ENCODE data around the gene TCF3. TPM values are rescaled to one million over a fixed set of nuclear protein-coding genes. Genes with fewer than 3 reads are reported as not detected.

Gene TCF3
- total RNA-seq, 1 donor from 2014 or later = 44.4 TPM

DNA sequence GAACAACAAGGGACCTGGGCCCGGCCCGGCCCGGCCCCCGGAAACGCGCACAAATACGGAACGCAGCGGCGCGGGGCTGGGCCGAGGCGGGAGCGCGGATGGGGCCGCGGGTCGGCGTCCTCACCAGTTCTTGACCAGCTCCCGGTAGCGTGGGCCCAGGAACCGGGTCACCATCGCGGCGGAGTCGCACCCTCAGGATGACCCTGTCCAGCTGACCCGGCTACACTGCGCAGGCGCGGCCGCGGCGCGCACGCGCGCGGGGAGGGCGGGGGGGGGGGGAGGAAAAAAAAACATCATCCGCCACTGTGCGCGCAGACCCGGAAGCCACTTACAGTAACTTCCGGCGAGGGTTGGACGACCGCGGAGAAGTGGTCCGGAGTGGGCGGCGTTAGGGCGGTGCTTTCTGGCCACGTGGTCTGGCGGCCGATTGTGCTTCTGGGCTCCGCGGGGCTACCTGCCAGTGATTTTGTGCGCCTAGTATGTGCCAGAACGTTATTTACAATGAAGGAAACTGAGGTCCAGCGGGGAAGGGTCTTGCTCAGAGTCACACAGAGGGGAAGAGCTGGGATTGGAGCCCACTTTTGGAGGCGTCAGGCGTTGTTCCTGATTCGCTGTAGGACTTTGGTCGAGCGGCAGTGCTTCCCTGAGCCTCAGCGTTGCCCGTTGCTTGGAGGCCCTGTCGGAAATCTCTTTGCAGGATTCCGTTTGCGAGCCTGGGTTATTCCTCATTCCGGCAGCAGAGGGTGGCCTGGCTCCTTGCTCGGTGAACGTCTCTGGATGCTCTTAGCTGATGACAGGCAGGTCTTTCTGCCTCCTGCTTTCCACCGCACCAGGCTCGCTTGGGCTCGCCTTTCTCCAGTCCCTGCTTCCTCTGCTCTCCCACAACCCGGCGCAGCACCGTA is 46.9 kb downstream of the TCF3 start, which contains the start of gene UQCR11:
UQCR11 (minus strand) TSS at position 227 of the 902 bp plus-strand sequence; CDS start at position 174, 53 bp downstream.
- Histone ChIP-seq H3K4me1 (ENCODE audit: control insufficient read depth in 3 of 3, insufficient read depth in 3 of 3, low read length in 3 of 3) (peaks cover 18 to 29% (median 28%) of the 10 kb centered on the region in 3 donors), H3K27me3 (ENCODE audit: control insufficient read depth in 3 of 3, insufficient read depth in 3 of 3, low read length in 3 of 3) (no peaks in the 10 kb centered on the region), H3K4me3 (ENCODE audit: low read length in 3 of 3) (peak within 1 kb of the TSS; percentile 95 to 98 (median 97)), H3K36me3 (ENCODE audit: control insufficient read depth in 3 of 3, insufficient read depth in 3 of 3, low read length in 3 of 3) (peaks cover 2 to 12% (median 6%) of the 10 kb centered on the region in 3 donors), H3K9ac (ENCODE audit: low read depth in 1 of 3, low read length in 3 of 3) (peak within 1 kb of the TSS; percentile 95 to 98 (median 97)), H3K9me3 (ENCODE audit: control insufficient read depth in 3 of 3, low read length in 3 of 3) (no peaks in the 10 kb centered on the region), H3K27ac (ENCODE audit: low read depth, low read length) (peak within 1 kb of the TSS; percentile 91)

DNA sequence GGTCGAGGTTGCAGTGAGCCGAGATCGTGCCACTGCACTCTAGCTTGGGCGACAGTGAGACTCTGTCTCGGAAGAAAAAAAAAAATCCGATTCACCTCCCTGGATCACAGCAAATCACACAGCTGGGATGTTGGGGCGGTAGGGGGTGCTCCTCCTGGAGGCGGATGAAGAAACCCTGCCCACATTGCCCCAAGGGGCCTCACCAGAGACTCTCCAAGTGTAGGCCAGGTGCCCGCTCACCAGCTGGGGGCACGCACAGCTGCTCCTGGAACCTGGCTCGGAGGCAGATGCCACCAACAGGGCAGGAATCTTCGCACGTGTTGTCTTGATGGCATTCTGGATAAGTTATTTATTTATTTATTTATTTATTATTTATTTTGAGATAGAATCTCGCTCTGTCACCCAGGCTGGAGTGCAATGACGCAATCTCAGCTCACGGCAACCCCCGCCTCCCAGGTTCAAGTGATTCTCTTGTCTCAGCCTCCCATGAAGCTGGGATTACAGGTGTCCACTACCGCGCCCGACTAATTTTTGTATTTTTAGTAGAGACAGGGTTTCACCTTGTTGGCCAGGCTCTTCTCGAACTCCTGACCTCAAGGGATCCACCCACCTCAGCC is 50.2 kb downstream of the TCF3 start:
- Histone ChIP-seq H3K27ac (ENCODE audit: low read depth, low read length) (no peak overlapping the region), H3K27me3 (ENCODE audit: control insufficient read depth in 3 of 3, insufficient read depth in 3 of 3, low read length in 3 of 3) (no peaks in the 10 kb centered on the region), H3K9me3 (ENCODE audit: control insufficient read depth in 3 of 3, low read length in 3 of 3) (no peaks in the 10 kb centered on the region), H3K4me1 (ENCODE audit: control insufficient read depth in 3 of 3, insufficient read depth in 3 of 3, low read length in 3 of 3) (peaks cover 18 to 29% (median 28%) of the 10 kb centered on the region in 3 donors), H3K4me3 (ENCODE audit: low read length in 3 of 3) (no peak overlapping the region), H3K36me3 (ENCODE audit: control insufficient read depth in 3 of 3, insufficient read depth in 3 of 3, low read length in 3 of 3) (peaks cover 21 to 24% (median 22%) of the 10 kb centered on the region in 3 donors), H3K9ac (ENCODE audit: low read depth in 1 of 3, low read length in 3 of 3) (no peak overlapping the region)

DNA sequence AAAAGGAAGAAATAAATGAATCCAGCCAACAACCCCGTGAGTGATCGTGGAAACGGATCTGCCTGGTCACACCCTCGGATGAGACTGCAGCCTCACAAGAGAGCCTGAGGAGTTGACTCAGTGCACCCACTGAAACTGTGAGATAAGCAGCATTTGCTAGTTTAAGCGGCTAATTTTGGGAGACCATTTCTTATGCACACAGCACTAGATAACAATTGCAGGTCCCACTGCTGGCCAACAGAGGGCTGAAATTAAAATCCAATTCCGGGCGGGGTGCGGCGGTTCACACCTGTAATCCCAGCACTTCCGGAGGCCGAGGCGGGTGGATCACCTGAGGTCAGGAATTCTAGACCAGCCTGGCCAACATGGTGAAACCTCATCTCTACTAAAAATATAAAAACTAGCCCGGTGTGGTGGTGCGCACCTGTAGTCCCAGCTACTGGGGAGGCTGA is 50.8 kb downstream of the TCF3 start:
- Histone ChIP-seq H3K4me3 (ENCODE audit: low read length in 3 of 3) (no peak overlapping the region), H3K27me3 (ENCODE audit: control insufficient read depth in 3 of 3, insufficient read depth in 3 of 3, low read length in 3 of 3) (no peaks in the 10 kb centered on the region), H3K36me3 (ENCODE audit: control insufficient read depth in 3 of 3, insufficient read depth in 3 of 3, low read length in 3 of 3) (peaks cover 22 to 27% (median 24%) of the 10 kb centered on the region in 3 donors), H3K27ac (ENCODE audit: low read depth, low read length) (no peak overlapping the region), H3K4me1 (ENCODE audit: control insufficient read depth in 3 of 3, insufficient read depth in 3 of 3, low read length in 3 of 3) (peaks cover 18 to 29% (median 28%) of the 10 kb centered on the region in 3 donors), H3K9me3 (ENCODE audit: control insufficient read depth in 3 of 3, low read length in 3 of 3) (no peaks in the 10 kb centered on the region), H3K9ac (ENCODE audit: low read depth in 1 of 3, low read length in 3 of 3) (no peak overlapping the region)

DNA sequence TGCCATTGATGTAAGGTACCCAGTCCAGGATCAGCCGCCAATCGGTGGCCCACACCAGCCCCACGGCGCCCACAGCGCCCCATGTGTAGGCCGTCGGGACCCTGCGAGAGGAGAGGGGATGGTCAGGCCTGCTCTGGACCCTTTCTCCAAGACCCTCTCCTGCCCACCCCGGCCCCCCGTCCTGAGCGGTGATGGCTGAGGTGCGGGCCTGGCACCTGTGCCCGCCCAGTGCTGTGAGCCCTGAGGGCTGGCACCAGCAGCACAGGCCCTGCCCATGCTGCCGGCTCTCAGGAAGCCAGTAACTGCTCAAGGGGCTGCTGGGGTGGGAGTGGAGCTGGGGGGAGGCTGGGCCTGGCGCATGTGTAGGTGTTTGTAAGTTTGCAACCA is 53.0 kb downstream of the TCF3 start:
- H3K9ac ChIP-seq (ENCODE audit: low read depth in 1 of 3, low read length in 3 of 3) = no peak overlapping the region
- no peaks in the 10 kb centered on the region for H3K27me3 ChIP-seq (ENCODE audit: control insufficient read depth in 3 of 3, insufficient read depth in 3 of 3, low read length in 3 of 3)
- H3K27ac ChIP-seq (ENCODE audit: low read depth, low read length) = no peak overlapping the region
- H3K4me3 ChIP-seq (ENCODE audit: low read length in 3 of 3) = no peak overlapping the region
- no peaks in the 10 kb centered on the region for H3K9me3 ChIP-seq (ENCODE audit: control insufficient read depth in 3 of 3, low read length in 3 of 3)
- peaks cover 11 to 17% (median 16%) of the 10 kb centered on the region in 3 donors for H3K4me1 ChIP-seq (ENCODE audit: control insufficient read depth in 3 of 3, insufficient read depth in 3 of 3, low read length in 3 of 3)
- H3K36me3 ChIP-seq (ENCODE audit: control insufficient read depth in 3 of 3, insufficient read depth in 3 of 3, low read length in 3 of 3) = peaks cover 28 to 31% (median 29%) of the 10 kb centered on the region in 3 donors

DNA sequence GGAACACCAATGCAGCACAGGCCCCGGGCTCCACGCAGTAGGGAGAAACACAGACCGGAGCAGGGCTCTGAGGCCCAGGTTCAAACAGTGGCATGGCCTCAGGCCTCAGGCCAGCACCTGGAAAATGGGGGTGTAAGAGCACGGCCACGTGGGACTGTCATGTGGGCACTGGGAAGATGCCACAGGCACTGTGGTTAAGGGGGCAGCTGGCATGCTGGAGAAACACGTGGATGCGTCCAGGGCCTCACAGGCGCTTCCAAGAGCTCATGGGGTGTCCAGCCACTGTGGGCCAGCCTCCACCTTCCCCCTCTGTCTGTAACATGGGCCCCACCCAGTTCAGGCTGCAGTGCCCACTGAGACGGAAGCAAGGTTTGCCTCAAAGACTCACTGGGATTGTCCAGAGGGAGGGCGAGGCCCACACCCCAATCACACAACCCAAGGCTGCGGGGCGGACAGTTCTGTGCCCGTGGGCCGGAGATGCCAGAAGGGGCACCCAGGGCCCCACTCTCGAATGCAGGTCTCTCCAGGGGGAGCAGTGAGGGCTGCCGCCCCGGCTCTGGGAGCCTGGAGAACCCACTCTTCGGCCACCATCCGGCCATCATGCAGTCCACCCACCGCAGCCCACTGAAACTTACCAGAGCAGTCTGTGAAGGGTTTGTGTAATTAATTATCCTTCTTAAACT is 53.5 kb downstream of the TCF3 start:
- Histone ChIP-seq H3K27ac (ENCODE audit: low read depth, low read length) (no peak overlapping the region), H3K4me1 (ENCODE audit: control insufficient read depth in 3 of 3, insufficient read depth in 3 of 3, low read length in 3 of 3) (peaks cover 7 to 12% (median 11%) of the 10 kb centered on the region in 3 donors), H3K9ac (ENCODE audit: low read depth in 1 of 3, low read length in 3 of 3) (no peak overlapping the region), H3K9me3 (ENCODE audit: control insufficient read depth in 3 of 3, low read length in 3 of 3) (no peaks in the 10 kb centered on the region), H3K36me3 (ENCODE audit: control insufficient read depth in 3 of 3, insufficient read depth in 3 of 3, low read length in 3 of 3) (peaks cover 28 to 34% (median 31%) of the 10 kb centered on the region in 3 donors), H3K27me3 (ENCODE audit: control insufficient read depth in 3 of 3, insufficient read depth in 3 of 3, low read length in 3 of 3) (no peaks in the 10 kb centered on the region), H3K4me3 (ENCODE audit: low read length in 3 of 3) (no peak overlapping the region)

DNA sequence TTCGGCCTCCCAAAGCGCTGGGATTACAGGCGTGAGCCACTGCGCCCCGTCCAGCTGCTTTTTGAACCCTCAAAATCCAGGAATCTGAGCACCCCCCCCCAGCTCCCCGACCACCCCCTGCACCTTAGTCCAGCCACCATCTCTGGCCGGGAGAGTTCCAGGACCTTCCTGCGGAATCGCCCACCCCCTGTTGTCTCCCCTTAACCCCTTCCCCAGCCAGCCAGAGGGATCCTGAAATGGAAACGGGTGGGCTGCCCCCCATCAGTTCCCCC is 59.0 kb downstream of the TCF3 start:
- Histone ChIP-seq H3K27me3 (ENCODE audit: control insufficient read depth in 3 of 3, insufficient read depth in 3 of 3, low read length in 3 of 3) (no peaks in the 10 kb centered on the region), H3K9me3 (ENCODE audit: control insufficient read depth in 3 of 3, low read length in 3 of 3) (no peaks in the 10 kb centered on the region), H3K4me1 (ENCODE audit: control insufficient read depth in 3 of 3, insufficient read depth in 3 of 3, low read length in 3 of 3) (peaks cover 14 to 25% (median 21%) of the 10 kb centered on the region in 3 donors), H3K27ac (ENCODE audit: low read depth, low read length) (peak overlapping the region; percentile 77), H3K4me3 (ENCODE audit: low read length in 3 of 3) (peak overlapping the region; percentile 82 to 86 (median 82)), H3K9ac (ENCODE audit: low read depth in 1 of 3, low read length in 3 of 3) (peak overlapping the region; percentile 86 to 91 (median 90)), H3K36me3 (ENCODE audit: control insufficient read depth in 3 of 3, insufficient read depth in 3 of 3, low read length in 3 of 3) (peaks cover 18 to 21% (median 18%) of the 10 kb centered on the region in 3 donors)

DNA sequence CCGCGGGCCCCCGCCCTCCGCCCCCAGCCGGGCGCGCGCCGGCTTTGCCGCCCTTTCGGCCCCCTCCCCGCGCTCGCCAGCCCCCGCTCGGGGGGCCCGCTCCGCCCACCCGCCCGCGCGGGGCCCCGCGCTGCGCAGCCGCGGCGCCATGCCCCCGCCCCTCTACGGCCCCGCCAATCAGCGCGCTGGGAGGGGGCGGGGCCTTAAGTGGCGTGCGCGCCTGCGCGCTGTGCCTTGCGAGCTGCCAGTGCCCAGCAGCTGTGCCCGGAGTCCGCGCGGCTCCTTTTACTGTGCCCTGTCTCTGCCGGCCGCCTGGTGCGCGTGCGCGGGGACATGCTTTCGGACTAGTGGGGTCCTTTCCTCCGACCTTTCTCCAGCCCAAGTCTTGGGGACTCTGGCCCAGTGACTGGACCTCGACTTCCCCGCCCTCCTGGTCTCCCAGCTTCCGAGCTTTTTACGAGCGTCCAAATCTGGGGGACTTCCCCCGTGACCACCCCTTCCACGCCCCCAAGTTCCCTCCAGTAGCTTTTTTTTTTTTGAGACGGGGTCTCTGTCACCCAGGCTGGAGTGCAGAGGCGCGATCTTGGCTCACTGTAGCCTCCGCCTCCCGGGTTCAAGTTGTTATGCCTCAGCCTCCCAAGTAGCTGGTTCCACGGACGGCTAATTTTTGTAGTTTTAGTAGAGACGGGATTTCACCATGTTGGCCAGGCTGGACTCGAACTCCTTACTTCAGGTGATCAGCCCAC is 59.5 kb downstream of the TCF3 start, which contains the start of gene MBD3:
MBD3 (minus strand) TSS at position 111 of the 746 bp plus-strand sequence. CDS start 234 bp downstream, outside the sequence.
- Histone ChIP-seq H3K27ac (ENCODE audit: low read depth, low read length) (peak within 1 kb of the TSS; percentile 84), H3K4me3 (ENCODE audit: low read length in 3 of 3) (peak within 1 kb of the TSS; percentile 82 to 86 (median 85)), H3K36me3 (ENCODE audit: control insufficient read depth in 3 of 3, insufficient read depth in 3 of 3, low read length in 3 of 3) (peaks cover 15 to 17% (median 16%) of the 10 kb centered on the region in 3 donors), H3K9ac (ENCODE audit: low read depth in 1 of 3, low read length in 3 of 3) (peak within 1 kb of the TSS; percentile 90 to 95 (median 94)), H3K4me1 (ENCODE audit: control insufficient read depth in 3 of 3, insufficient read depth in 3 of 3, low read length in 3 of 3) (peaks cover 14 to 29% (median 26%) of the 10 kb centered on the region in 3 donors), H3K27me3 (ENCODE audit: control insufficient read depth in 3 of 3, insufficient read depth in 3 of 3, low read length in 3 of 3) (no peaks in the 10 kb centered on the region), H3K9me3 (ENCODE audit: control insufficient read depth in 3 of 3, low read length in 3 of 3) (no peaks in the 10 kb centered on the region)

DNA sequence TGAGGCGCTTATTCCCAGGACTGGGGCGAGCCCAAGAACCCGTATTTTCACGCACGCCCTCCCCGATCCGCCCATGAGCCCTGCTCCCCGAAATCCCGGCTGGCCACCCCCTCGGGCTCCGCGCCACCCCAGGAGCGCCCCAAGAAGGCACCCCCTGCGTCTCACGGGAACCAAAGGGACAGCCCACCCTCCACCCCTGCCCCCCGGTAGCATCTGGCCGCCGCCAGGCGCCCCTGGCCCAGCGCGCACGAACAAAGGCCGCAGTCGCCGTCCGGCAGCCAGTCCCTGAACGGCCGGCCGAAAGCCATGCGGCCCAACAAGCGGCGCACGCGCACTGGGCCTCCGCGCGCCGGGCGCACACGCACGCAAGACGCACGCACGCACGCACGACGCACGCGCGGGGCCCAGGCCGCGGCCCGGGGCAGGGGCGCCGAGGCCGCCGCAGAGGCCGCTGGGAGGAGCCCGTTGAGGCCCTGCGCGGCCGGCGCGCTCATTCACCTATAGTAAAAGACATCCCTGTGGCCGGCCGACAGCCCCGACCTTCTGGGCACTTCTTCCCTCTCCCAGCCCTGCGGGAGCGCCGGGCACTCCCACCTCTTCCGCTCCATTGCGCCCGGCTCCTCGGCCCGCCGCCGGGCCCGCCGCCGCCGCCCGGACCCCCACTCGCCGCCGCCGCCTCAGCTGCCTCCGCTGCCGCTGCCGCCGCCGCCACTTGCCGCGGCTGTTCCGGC is 60.2 kb downstream of the TCF3 start:
- Histone ChIP-seq H3K4me3 (ENCODE audit: low read length in 3 of 3) (peak overlapping the region; percentile 81 to 86 (median 85)), H3K9me3 (ENCODE audit: control insufficient read depth in 3 of 3, low read length in 3 of 3) (no peaks in the 10 kb centered on the region), H3K4me1 (ENCODE audit: control insufficient read depth in 3 of 3, insufficient read depth in 3 of 3, low read length in 3 of 3) (peaks cover 14 to 36% (median 31%) of the 10 kb centered on the region in 3 donors), H3K27me3 (ENCODE audit: control insufficient read depth in 3 of 3, insufficient read depth in 3 of 3, low read length in 3 of 3) (no peaks in the 10 kb centered on the region), H3K9ac (ENCODE audit: low read depth in 1 of 3, low read length in 3 of 3) (peak overlapping the region; percentile 90 to 95 (median 94)), H3K36me3 (ENCODE audit: control insufficient read depth in 3 of 3, insufficient read depth in 3 of 3, low read length in 3 of 3) (peaks cover 7 to 10% (median 9%) of the 10 kb centered on the region in 3 donors), H3K27ac (ENCODE audit: low read depth, low read length) (peak overlapping the region; percentile 84)

Data from skeletal muscle tissue (tissue), 4 donors.